ENCODE measurements around the gene IRF2BP2.

Gene IRF2BP2

DNA sequence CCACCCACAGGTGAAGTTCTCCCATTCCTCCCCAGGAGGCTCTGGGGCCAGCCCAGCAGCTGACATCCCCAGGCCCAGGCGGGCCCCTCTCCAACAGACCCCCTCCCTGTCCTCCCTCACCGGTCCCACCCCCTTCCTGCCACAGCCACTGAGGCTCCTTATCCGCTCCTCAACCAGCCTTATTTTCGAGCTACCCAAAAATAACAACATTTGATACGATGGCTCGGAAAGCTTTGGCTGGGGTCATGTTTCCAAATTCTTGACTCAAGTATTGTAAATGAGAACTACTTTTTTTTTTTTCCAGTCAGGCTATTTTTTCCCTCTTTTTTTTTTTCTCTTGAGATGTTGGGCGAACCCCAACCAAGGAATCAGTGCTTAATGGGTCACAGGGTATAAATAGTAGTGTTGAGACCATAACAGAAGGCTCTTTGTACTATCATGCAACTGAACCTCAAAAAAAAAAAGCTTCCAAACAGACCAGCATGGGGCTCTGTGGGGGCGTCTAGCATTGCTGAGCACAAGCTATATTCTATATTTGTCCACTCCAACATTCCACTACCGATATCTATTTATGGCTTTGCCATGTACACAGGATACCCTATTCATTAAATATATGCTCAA is 27.2 kb downstream of the IRF2BP2 start:
- DNase-seq: no peak

DNA sequence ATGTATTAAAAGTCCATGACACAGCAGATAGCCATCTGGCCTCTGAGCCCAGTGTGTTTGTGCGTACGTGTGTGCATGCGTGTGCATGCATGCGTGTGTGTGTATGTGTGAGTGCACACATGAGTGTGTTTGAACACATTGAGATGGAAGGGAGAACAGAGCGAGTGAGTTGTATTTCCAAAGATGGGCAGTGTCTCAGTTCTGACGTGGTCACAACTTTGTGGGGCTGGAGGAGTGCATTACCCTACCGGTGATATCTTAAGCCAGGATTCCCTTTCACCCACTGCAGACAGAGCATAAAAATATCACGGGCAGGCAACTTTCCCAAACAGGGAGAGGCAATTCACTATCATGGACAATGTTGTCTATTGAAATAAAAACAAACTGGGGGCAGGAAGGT is 27.8 kb downstream of the IRF2BP2 start:
- no peak for DNase-seq

GRCh38 chr1:234581063-234581714 is 28.8 kb downstream of the IRF2BP2 start:
- no peak for DNase-seq

DNA sequence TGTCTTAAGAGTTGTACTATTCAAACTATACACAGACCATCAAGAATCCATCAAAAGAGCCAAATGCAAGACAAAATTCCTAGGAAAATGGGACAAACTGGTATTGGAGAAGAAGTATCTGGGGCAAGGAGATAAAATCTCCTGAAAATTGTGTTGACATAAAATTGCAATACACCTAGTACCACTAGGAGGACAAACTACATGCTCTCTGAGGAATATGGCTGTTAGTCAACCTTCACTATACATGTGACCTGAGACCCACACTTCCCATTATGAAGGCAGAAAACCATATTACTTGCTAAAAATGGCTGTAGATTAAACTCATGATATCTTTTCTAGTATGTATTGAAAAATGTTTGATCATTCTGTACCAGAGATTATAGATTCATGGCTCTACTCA is 30.0 kb downstream of the IRF2BP2 start:
- DNase-seq: no peak

- no peak for DNase-seq
Measured at GRCh38 chr1:234578735-234579134, 31.2 kb downstream of the IRF2BP2 start.

- DNase-seq: no peak
Measured at GRCh38 chr1:234578087-234578486, 31.9 kb downstream of the IRF2BP2 start.

DNA sequence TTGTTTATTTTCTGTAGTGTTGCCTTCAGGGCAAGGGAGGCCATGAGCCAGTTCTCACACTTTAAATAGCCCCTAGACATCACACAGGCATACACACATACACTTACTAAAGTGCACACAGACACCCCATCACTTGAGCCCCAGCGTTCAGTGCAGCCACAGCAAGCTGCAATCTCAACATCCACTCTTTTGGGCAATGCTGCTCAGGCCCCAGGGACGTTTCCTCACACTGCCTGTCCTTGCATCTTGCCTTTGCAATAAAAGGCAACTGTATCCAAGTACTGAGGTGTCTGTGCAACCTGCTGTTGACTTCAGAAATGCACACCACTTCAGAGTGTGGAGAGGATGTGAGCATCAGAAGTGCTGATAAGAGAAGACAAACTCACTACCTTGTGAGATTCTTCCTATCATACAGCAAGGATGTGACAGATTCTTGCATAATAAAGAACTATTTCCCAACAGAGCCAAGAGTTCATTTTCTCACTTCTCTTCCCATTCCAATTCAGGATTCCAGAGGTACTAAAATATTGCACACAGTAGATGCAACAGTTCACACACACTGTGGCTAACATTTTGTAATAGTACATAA is 36.2 kb downstream of the IRF2BP2 start:
- no peak for DNase-seq

DNA sequence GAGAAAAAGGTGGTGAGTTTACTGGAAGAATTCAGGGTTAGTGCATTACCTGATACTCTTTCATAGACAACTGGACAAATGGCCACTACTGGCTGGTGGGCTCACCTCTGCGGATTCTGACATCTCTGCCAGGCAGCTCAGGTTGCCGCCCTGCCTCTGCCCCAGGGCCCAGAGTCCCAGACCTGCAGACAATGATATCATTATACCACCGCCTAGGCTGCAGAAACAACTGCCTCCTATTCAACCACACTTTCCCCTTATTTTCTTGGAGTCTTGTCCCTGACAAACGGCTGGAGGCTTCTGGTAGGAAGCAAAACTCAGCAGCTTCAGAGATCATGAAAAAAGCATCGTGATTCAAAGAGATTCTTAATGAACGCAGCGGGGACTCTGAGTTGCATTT is 37.0 kb downstream of the IRF2BP2 start:
- no peak for DNase-seq

DNA sequence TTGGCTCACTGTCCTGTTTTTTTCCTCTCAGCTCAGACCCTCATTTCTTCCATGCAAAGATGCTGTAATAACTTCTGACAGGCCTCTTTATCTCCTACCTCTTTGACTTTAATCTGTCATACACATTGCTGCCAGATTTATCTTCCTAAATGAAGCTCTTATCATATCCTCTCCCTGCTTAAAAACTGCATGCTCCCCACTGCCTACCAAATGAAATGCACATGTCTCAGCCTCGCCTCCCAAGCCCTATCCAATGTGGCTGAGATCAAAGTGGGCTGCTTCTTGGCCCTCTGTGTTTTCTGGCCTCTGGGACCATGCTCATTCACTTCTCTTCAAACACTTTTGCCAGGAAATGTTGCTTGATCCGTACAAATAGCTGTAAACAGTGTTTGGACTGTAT is 38.3 kb downstream of the IRF2BP2 start:
- DNase-seq: no peak

DNA sequence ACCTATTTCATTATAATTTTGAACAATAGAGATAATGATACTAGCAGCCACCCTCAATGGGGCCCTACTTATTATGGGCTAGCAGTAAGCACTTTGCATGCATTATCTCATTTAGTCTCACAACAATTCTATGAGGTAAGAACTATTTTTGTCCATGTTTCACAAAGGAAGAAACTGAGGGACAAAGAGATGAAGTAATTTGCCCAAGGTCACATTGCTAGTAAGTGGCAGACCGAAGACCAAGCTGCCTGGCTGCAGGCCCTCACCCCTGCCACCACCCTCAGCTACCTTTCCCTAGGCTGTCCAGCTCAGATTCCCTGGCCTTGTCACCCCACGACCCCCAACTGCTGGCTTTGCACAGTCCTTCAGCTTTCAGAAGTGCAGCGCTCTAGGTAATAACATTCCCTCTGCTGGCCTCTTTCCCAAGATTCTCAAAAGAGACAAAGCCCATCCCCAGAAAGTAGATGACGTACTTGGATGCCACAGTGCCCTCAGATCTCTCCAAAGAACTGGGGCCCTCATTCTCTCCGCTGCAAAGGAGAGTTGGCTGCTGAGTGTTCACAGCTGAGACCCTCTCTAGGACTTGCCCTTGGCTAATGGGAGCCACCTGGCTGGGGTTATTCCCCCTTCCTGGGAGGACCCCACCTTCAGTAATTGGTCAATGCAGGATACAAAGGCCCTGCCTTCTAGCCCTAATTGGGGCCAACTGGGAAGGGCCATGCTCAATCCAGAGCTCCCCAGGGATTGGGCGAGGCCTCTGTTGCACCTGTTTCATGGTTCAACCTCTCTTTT is 39.5 kb downstream of the IRF2BP2 start:
- DNase-seq: no peak

- no peak for DNase-seq
Measured at GRCh38 chr1:234568345-234568744, 41.6 kb downstream of the IRF2BP2 start.

DNA sequence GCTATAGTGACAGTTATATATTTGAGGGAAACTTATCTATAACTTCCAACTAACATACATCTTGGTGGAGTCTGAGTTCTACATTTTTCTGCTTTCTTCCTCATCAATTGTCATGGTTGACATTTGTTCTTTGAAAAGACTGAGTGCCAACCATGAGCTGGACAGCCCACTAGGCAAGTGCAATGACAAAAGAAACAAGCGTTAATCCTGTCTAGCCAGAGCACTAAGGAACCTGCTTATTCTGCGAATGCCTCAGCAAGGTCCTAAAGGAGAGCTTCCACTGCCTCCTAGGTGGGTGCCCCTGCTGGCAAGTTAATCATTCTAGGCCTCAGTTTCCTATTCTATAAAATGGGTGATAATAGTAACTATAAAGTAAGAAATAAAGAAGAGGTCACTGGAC is 44.8 kb downstream of the IRF2BP2 start:
- no peak for DNase-seq

DNA sequence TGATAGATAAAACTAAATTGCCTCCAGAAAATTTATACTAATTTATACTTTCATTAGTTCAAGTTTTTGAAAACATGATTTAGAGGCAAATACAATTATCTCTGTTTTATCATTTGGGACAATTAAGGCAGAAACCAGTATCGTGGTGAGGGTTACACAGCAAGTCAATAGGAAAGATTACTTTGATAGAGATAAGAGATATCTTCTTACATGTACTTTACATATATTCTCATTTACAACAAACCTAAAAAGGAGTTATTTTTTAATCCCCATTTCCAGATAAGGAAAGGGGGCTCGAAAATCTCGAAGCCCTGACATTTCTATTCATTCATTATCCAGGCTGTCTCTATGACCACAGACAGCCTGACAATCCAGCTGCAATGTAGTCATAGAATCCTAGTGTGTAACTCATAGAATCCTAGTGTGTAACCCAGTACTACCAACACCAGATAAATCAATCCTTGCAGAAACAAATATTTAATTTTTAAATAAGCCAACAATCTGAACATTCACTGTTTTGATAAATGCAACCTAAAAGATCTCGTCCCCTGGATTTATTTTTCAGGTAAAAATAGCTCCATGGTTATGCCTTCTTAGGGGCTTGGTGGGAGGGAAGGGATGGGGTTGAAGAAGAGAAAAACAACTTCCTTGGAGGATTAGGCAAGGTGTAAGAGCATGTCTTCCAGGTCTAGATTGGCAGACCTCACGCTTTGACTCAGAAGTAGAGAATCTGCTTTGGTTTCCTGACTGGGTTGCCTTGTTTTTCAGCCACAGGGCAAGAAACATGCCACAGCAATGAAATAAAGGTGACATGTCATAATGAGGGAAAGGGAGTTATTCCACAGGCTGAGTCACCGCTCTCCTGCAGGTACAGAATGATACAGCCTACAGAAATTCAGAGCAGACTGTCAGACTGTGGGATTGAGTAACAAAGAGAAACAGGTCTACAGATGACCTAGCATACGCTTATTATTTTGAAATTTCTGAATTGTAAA is 45.6 kb downstream of the IRF2BP2 start:
- DNase-seq: no peak

GRCh38 chr1:234562334-234562733 is 47.6 kb downstream of the IRF2BP2 start:
- DNase-seq: no peak

DNA sequence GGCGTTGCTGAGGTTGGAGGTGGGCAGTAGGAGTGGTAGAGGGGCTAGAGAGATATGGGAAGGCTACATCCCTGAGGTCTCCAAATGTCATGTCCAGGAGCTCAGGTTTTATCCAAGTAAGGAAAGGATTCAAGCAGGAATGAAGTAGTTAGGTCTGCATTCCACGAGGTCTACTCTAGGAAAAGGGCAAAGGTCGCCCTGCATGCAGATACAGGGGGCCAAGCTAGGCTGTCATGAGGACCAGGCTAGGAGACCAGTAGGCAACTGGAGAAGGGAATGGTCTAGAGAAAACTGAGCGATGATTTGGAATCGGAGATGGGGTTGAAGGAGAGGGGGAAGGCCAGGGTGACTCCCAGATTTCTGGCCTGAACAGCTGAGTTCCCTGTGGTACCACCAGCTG is 48.7 kb downstream of the IRF2BP2 start:
- no peak for DNase-seq

DNA sequence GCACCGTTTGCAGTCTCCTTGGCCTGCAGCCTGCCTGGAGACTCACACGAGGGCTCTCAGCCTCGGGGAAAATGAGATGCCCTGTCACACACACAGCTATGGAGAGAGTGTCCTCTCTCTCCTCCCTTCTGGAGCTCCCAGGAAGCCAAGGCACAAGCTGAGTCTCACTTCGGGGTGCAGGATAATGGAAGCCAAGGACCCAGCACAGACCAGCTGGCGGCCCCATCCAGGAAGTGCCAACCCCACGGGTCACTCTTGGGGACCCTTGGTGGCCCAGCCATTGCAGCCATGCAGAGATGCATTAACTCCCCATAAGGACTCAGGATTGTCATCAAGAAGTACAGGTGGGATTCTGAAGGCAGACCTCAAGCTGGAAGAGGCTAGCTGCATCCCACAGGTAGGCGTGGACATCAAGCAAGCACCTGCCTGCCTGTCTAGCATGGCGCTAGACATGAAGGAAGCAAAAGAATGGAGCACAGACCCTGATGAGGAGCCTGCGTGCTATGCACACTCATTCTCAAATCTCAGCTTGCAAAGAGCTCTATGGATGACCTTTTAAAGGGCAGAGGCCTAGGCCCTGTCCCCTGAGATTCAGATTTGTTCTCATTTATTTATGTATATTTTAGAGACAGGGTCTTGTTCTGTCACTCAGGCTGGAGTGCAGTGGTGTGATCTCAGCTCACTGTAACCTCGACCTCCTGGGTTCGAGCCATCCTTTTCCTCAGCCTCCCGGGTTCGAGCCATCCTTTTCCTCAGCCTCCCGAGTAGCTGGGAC is 49.9 kb downstream of the IRF2BP2 start:
- no peak for DNase-seq

- no peak for DNase-seq
Measured at GRCh38 chr1:234559152-234559901, 50.7 kb downstream of the IRF2BP2 start.

- DNase-seq: no peak
Measured at GRCh38 chr1:234558330-234558836, 51.6 kb downstream of the IRF2BP2 start.

- DNase-seq: no peak
Measured at GRCh38 chr1:234556245-234556943, 53.6 kb downstream of the IRF2BP2 start.

DNA sequence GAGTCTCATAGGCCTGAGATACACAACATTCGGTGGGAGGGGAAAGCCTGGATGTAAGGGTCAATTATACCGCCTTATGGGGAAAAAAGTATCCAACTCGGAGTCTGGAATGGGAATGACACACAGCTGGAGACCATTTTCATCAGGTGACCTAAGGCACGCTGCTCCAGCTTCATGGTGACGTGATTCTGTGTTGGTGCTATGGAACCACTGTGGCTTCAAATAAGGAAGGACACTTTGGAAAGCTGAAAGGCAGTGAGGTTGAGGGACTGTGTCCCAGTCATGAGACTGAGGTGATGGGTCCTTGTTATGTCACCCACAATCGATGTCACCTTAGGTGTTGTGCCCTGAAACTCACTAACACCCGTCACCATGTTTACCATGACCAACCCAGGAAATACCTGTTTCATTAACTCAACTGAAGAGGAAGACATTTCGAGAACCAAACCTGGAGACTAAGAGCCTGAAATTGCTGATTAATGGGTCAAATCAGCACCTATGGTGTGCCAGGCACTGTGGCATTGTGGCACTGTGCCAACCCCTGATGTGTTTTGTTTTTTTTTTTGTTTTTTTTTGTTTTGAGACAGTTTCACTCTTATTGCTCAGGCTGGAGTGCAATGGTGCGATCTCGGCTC is 54.5 kb downstream of the IRF2BP2 start:
- no peak for DNase-seq

All from stimulated activated naive CD4-positive, alpha-beta T cell treated with Interleukin-2 at 50 U/mL for 16 hours (primary cell).